KBM-7 (cell line): ENCODE measurements around the gene IQSEC1.

Experiments used
- DNase-seq: peaks from one replicate; pipeline ENCODE4 v3.0.0-alpha.2; 2015
- in situ Hi-C: fragments of 300-500 bp; cut with MboI; formaldehyde crosslinking; loops from 2 replicates; pipeline ENCODE4 v1.14.3; 2020; ENCODE audit warnings: low sequenced_read_pairs, low pct_unique_long_range_greater_than_20kb, mixed read lengths

IQSEC1 gene

GRCh38 chr3:13011573-13012220, 61.5 kb downstream of the IQSEC1 start:
- in situ Hi-C loops, result no loop called here
- peak; percentile 82 for DNase-seq

DNA sequence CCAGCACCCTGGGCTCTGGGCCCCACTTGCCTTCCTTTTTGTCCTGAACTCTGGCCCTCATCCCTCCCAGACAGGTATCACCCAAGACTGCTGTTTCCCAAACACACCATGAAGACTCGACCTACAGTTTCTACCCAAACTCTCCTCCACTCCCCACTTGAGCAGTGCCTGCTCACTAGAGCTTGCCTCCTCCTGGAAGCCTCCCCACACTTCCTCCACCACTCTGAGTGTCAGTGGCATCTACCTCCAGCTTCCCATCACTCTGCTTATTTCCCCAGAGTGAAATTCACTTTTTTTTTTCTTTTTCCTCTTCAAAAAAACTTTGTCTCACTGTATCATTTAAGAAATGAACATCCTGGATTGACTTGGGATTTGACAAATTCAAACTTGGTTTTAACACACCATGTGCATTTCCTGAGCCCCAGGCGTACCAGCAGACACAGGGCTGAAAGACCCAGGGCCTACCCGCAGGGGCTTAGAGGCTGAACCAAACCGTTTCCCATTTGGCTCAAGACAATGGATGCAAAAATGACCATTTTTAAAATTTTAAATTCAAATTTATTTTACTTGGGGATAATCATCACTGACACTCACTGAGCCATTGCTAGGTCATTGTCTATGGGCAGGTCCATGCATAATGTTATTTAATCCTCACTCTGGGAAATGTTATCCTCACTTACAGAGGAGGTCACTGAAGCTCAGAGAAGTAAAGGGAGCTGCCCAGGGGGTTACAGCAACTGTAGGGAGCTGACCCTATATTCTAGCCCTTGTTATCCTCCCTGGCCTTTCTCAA, 62.3 kb downstream of the IQSEC1 start:
- no peak for DNase-seq
- in situ Hi-C loops, result no loop called here

DNA sequence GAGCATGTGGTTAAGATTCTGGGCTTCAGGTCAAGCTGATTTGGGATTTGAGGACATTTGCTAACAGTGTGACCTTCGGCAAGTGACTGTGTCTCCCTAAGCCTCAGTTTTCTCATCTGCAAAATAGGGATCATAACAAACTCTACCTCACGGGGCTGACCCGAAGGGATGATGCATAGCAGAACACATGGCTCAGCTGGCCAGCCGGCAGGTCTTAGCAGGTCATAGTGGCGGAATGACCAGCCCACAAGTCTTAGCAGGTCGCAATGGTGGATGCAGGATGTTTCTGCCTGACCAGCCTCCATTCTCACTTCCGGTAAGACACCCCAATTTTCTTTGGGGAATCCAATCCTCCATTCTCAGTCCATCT, 63.3 kb downstream of the IQSEC1 start:
- in situ Hi-C loops, result no loop called here
- no peak for DNase-seq

- DNase-seq, result peak; percentile 95
- in situ Hi-C loops, result no loop called here
These were observed 63.9 kb downstream of the IQSEC1 start for GRCh38 chr3:13009132-13009945.

DNA sequence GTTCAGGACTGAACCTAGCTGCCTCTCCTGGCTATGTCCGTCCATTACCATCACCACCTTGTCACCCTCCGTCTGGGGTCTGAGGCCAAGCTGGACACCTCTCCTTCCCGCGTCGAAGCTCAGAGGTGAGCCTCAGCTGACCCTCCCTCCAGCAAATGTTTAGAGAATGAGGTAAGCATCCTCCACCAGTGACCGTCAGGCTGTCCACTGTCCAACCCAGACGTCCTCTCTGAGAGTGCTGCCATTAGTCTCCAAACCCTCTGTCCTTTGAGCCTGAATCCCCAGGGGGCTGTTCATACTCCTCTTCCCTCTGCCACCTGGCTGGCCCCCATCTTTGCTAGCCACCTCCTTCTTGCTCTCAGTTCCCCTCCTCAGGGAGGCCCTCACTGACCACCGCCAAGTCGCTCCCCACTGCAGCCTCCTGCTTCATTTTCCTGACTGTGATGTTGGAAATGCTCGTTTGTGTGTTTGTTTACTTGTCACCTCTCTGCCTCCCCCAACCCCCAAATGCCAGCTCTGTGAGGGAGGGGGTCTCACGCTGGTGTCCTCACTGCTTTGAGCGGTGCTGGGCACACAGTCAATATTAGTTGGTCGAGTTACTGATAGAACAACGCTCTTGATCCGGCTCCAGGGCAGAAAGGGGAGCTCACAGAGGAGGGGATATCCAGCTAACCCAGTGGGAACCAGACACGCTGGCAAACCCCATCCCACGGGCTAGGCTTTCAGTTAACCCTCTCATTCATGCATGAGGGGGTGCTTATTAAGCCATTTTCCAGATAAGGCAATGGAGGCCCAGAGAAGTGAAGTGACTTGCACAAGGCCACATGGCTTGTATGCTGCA, 64.9 kb downstream of the IQSEC1 start:
- in situ Hi-C loops, result no loop called here
- DNase-seq, result no peak

GRCh38 chr3:13007251-13007941, 65.8 kb downstream of the IQSEC1 start:
- DNase-seq, result no peak
- in situ Hi-C loops, result no loop called here

GRCh38 chr3:13006216-13006990, 66.8 kb downstream of the IQSEC1 start:
- DNase-seq, result no peak
- in situ Hi-C loops, result no loop called here

DNA sequence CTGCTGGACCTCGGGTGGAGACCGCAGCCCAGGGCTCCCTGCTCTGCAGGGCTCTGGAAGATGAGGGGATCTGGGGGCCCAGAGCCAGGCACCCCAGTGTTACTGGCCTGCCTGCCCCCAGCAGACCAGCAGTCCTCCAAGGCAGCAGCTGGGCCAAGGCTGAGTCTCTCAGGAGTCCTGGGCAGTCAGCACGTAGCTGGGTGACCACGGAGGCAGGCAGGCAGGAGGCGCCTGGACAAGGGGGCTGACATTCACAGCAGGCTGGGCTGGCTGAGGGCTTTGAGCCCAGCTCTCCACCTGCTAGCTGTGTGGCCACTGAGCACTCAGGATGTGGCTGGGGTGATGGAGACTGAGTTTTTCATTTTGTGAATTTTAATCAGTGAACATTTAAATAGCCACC, 67.9 kb downstream of the IQSEC1 start:
- in situ Hi-C loops, result no loop called here
- DNase-seq, result no peak

DNA sequence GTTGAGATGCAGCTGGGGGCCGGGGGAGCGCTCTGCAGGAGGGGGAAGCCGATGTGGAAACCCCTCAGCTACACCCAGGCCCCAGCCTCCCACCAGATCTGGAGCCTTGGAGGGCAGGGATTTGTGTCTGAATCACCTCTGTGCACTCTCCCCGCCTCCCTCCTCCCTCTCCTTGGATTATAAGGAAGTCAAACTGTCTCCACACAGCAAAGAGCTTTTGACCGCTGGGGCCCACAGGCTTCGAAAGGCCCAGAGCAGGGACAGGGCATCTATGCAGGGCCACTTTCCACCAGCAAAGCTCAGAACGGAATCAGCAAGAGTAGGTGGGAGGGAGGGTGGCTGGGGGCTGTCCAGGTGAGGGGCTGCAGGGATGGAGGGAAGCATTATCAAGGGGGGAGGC, 68.9 kb downstream of the IQSEC1 start:
- no peak for DNase-seq
- in situ Hi-C loops, result no loop called here

DNA sequence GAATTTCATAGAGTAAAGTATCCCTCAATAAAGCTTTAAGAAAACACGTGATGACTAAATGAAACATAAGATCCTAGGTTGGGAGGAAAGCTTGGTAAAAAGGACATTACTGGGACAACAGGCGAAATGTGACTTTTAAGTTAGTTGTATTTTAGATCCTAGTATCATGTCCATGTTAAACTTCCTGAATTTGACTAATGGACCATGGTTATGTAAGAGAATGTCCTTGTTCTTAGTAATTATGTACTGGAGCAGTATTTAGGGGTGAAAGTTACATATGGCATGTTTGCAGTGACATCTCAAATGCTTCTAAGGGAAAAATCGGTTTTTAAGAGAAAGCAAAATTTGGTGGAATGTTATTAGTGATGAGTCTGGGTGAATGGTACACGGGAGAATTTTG, 69.6 kb downstream of the IQSEC1 start:
- in situ Hi-C loops, result no loop called here
- no peak for DNase-seq

GRCh38 chr3:13002398-13003124, 70.7 kb downstream of the IQSEC1 start:
- in situ Hi-C loops, result no loop called here
- peak; percentile 43 for DNase-seq

- in situ Hi-C loops, result no loop called here
- peak; percentile 87 for DNase-seq
These were observed 73.8 kb downstream of the IQSEC1 start for GRCh38 chr3:12999147-13000140.

DNA sequence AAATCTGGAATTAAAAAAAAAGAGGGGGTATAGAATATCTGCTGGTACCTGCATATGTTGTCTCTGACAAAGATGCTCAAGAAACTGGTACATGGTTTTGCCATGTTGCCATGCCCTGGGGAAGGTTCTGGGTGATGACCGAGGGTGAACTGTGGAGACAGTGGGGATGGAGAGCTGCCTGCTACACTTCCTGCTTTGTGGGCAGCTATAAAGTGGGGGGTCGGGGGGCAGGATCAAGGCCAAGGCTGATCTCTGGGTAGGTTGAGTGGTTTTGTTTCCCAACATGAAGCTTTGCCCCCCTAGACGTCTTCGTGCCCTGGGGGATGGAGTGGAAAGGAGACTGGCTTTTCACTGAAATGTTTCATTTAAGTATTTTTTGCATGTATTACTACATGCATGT, 74.6 kb downstream of the IQSEC1 start:
- in situ Hi-C loops, result no loop called here
- DNase-seq, result no peak

GRCh38 chr3:12997387-12997786, 75.8 kb downstream of the IQSEC1 start:
- no peak for DNase-seq
- in situ Hi-C loops, result no loop called here

DNA sequence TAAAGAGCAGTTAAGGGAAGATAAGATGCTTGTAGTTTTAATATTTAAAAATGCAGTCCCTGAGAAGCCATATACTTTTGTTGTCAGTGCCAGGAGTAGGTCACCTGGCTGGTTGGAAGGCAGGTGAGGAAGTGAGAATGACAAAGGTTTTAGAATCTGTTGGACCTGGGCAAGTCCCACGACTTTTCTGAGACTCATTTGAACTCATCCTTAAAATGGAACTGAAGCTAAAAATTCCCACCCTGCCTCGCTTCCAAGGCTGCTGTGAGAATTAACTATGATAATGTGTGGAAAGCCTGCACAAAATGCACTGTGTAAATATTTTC, 77.1 kb downstream of the IQSEC1 start:
- in situ Hi-C loops, result no loop called here
- no peak for DNase-seq

DNA sequence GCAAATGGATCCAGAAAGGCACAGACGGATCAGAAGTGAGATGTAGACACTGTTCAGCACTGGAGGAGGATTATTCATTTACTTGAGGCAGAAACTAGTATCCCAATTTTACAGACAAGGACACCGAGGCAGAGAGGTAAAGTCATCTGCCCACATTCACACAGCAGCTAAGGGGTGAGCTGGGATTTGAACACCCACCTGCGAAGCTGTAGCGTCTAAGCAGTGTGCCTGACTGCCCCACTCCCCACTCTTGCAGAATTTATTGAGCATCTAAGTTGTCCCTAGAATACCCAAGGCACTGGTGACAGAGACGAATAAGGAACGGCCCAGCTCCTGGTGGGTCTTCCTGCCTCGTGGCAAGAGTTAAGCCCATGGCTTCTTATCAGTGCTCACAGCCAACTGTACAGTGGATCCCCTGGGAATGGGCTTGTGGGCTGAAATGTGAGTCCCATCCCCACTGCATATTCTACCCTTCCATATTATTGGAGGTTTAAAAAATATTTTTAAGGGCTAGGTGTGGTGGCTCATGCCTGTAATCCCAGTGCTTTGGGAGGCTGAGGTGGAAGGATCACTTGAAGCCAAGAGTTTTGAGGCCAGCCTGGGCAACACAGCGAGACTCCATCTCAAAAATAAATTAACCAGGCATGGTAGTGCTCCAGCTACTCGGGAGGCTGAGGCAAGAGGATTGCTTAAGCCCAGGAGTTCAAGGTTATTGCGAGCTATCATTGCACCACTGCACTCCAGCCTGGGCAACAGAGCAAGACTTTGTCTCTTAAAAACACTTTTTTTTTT, 77.6 kb downstream of the IQSEC1 start:
- in situ Hi-C loops, result no loop called here
- DNase-seq, result no peak
